Duodenal mucosa (tissue), 2 donors: ENCODE results near the gene TCF7L1.

Experiments
- H3K27ac ChIP-seq: one replicate; pipeline ENCODE4 v1.7.0; 2013; ENCODE audit warnings: low read depth, low read length
- H3K27me3 ChIP-seq, 2 donors: one replicate each; pipeline ENCODE4 v1.7.0; 2013; ENCODE audit warnings: low read length in 2 of 2, control low read depth in 1 of 2; ENCODE audit not compliant: insufficient read depth in 2 of 2, control insufficient read depth in 1 of 2
- H3K36me3 ChIP-seq, 2 donors: one replicate each; pipeline ENCODE4 v1.7.0; 2013; ENCODE audit warnings: low read length in 2 of 2, control low read depth in 1 of 2; ENCODE audit not compliant: insufficient read depth in 2 of 2, control insufficient read depth in 1 of 2
- H3K4me1 ChIP-seq, 2 donors: one replicate each; pipeline ENCODE4 v1.7.0; 2013; ENCODE audit warnings: low read length in 2 of 2, control low read depth in 1 of 2; ENCODE audit not compliant: insufficient read depth in 2 of 2, control insufficient read depth in 1 of 2
- H3K4me3 ChIP-seq, 2 donors: one replicate each; pipeline ENCODE4 v1.7.0; 2013; ENCODE audit warnings: low read length in 2 of 2, low read depth in 1 of 2
- H3K9ac ChIP-seq, 2 donors: one replicate each; pipeline ENCODE4 v1.7.0; 2013; ENCODE audit warnings: low read length in 2 of 2, low read depth in 1 of 2
- H3K9me3 ChIP-seq, 2 donors: one replicate each; pipeline ENCODE4 v1.7.0; 2013; ENCODE audit warnings: low read length in 2 of 2, control low read depth in 1 of 2; ENCODE audit not compliant: control insufficient read depth in 1 of 2

Gene TCF7L1, protein sequence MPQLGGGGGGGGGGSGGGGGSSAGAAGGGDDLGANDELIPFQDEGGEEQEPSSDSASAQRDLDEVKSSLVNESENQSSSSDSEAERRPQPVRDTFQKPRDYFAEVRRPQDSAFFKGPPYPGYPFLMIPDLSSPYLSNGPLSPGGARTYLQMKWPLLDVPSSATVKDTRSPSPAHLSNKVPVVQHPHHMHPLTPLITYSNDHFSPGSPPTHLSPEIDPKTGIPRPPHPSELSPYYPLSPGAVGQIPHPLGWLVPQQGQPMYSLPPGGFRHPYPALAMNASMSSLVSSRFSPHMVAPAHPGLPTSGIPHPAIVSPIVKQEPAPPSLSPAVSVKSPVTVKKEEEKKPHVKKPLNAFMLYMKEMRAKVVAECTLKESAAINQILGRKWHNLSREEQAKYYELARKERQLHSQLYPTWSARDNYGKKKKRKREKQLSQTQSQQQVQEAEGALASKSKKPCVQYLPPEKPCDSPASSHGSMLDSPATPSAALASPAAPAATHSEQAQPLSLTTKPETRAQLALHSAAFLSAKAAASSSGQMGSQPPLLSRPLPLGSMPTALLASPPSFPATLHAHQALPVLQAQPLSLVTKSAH

DNA sequence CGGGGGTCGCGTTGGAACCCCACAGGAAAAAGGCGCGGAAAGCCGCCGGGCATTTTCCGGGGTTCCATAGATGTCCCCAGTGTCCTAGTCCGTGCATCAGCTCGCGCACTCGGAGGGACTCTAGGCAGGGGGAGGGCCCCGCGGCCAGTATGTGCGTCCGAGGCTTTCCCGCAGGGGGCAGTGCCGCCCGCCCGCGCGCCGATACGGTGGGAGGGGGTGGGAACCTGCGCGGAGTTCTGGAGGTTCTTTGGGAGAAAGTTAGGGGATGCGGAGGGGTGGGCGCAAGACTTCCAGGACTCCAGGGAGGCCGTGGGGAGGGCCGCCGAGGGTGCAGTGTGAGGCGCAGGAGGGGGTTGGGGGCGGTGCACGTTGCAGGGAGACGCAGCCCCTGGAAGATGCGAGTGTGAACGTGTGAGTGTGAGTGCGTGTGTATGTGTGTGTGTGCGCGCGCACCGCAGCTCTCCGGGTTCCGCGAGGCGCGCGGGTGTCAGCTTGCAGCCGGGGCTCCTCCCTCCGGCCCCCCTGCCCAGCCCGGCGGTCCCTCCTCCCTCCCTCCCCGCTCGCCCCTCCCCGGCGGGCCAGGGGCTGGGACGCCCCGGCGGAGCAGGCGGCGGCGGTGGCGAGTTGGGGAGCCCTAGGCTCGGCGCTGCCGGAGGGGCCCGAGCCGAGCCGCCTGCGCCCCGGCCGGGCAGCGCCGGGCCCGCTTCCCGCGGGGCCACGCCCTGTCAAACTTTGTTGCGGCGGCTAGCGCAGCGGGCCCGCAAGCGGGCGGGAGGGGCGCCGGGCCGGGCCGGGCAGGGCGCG lies at the start of gene TCF7L1:
TCF7L1 (plus strand) TSS at position 559 of the 804 bp plus-strand sequence. CDS start 293 bp downstream, outside the sequence.
- peaks cover 25 to 27% of the 10 kb centered on the region in 2 donors for H3K27me3 ChIP-seq
- no peaks in the 10 kb centered on the region for H3K9me3 ChIP-seq
- peaks cover 0 to 16% of the 10 kb centered on the region in 2 donors for H3K4me1 ChIP-seq
- H3K9ac ChIP-seq: peak within 1 kb of the TSS; percentile 18 to 23
- no peaks in the 10 kb centered on the region for H3K36me3 ChIP-seq
- peak within 1 kb of the TSS; percentile 64 to 76 for H3K4me3 ChIP-seq
- no peak within 1 kb of the TSS for H3K27ac ChIP-seq

DNA sequence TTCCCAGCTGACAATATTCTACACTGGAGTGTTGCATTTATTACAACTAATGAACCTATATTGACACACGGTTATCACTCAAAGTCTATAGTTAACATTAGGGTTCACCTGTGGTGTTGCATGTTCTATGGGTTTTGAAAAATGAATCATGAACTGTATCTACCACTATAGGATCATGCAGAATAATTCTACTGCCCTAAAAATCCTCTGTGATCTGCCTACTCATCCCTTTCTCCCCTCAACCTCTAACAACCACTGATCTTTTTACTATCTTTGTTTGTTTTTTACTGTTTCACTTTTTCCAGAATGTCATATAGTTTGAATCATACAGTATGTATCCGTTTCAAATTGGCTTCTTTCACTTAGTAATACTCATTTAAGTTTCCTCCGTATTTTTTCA lies 47.6 kb upstream of the TCF7L1 start:
- Histone ChIP-seq H3K27me3 (peaks cover 0 to 6% of the 10 kb centered on the region in 2 donors), H3K9me3 (peaks cover 3 to 7% of the 10 kb centered on the region in 2 donors), H3K4me3 (no peak overlapping the region), H3K9ac (no peak overlapping the region), H3K4me1 (no peaks in the 10 kb centered on the region), H3K36me3 (no peaks in the 10 kb centered on the region), H3K27ac (no peak overlapping the region)

DNA sequence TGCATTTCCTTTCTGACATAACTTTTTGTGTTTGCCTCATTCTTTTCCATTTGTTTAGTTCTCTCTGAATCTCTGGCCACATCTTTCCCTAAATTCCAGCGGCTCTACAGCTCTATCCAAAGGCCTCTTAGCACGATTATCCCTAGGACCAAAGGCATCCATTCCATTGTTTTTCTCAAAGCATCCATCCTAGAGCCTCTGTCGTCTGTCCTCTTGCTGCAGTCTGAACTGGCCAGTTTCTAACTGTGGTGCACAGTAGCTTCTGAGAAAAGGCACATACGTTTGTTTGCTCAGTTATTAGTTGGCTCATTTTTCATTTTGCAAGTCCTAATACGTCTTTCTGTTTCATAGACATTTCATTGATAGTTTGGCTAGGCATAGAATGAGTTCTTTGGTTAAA lies 45.7 kb upstream of the TCF7L1 start:
- Histone ChIP-seq H3K27me3 (no peaks in the 10 kb centered on the region), H3K9me3 (no peaks in the 10 kb centered on the region), H3K4me3 (no peak overlapping the region), H3K36me3 (no peaks in the 10 kb centered on the region), H3K27ac (no peak overlapping the region), H3K4me1 (no peaks in the 10 kb centered on the region), H3K9ac (no peak overlapping the region)

DNA sequence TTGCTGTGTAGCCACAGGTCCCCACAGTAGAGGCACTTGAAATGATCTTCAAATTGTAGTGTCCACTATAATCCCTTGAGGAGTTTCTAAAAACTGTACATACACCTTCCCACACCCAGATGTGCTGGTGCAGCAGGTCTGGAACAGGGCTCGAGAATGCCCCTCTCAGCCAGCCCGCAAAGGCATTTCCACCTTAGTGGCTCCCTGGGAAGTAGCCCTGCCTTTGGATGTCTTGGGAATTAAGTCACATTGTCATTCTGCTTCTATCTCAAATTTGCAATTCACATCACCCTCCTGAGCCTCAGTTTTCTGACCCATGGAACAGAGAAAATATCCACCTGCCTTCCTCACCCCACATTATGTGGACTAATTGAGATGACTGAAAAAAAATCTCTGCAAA lies 44.3 kb upstream of the TCF7L1 start:
- no peaks in the 10 kb centered on the region for H3K4me1 ChIP-seq
- no peaks in the 10 kb centered on the region for H3K36me3 ChIP-seq
- no peak overlapping the region for H3K9ac ChIP-seq
- no peak overlapping the region for H3K4me3 ChIP-seq
- H3K27ac ChIP-seq: no peak overlapping the region
- no peaks in the 10 kb centered on the region for H3K9me3 ChIP-seq
- no peaks in the 10 kb centered on the region for H3K27me3 ChIP-seq

DNA sequence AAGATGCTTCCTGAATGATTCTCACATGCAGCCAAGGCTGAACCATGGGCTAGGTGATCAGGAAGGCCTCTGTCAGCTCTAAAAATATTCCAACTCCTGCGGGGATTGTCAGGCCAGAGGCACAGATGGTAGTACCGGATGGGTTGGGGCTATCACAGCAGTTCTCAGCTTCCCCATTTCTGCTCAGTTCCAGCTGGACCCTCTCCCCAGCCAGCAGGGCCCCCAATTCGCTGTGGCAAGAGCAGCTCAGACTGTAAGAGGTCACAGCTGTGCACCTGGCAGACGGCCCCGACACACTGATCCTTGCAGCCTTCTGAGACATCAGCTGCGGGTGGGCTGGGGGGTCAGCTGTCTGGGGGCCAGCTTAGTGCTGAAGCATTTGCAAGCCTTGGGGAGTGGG lies 43.6 kb upstream of the TCF7L1 start:
- Histone ChIP-seq H3K27ac (no peak overlapping the region), H3K4me3 (no peak overlapping the region), H3K27me3 (no peaks in the 10 kb centered on the region), H3K9me3 (no peaks in the 10 kb centered on the region), H3K4me1 (no peaks in the 10 kb centered on the region), H3K36me3 (no peaks in the 10 kb centered on the region), H3K9ac (no peak overlapping the region)

DNA sequence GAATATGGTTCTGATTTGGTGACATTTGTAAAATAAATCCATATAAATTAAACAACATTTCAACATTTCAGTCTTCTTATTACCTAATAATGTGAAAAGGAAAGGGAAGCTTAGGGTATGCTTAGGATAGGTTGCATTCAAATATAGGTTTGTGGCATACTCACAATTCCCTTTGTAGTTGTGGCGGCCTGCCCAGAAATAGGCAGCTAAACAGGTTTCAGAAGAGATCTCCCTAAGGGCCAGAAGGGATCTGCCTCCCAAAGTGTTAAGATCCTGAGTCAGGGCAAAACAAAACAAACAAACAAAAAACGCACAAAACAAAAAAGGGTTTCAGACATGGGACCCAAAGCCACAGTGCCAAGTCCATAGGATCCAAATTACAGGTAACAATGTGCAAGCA lies 41.4 kb upstream of the TCF7L1 start:
- Histone ChIP-seq H3K9me3 (no peaks in the 10 kb centered on the region), H3K27me3 (no peaks in the 10 kb centered on the region), H3K4me3 (no peak overlapping the region), H3K4me1 (no peaks in the 10 kb centered on the region), H3K36me3 (no peaks in the 10 kb centered on the region), H3K9ac (no peak overlapping the region), H3K27ac (no peak overlapping the region)

DNA sequence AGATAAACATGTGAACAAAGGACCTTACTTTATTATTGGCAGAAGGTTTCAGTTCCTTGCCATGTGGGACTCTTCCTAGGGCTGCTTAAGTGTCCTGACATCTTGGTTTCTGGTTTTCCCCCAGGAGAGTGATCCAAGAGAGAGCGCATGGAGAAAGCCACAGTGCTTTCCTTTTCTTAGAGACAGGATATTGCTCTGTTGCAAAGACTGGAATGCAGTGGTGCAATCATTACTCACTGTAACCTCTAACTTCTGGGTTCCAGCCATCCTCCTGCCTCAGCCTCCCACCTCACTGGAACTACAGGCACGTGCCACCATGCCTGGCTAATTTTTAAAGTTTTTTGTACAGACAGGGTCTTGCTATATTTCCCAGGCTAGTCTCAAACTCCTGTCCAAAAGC lies 38.1 kb upstream of the TCF7L1 start:
- Histone ChIP-seq H3K4me1 (no peaks in the 10 kb centered on the region), H3K27me3 (no peaks in the 10 kb centered on the region), H3K36me3 (no peaks in the 10 kb centered on the region), H3K9me3 (no peaks in the 10 kb centered on the region), H3K27ac (no peak overlapping the region), H3K4me3 (no peak overlapping the region), H3K9ac (no peak overlapping the region)

DNA sequence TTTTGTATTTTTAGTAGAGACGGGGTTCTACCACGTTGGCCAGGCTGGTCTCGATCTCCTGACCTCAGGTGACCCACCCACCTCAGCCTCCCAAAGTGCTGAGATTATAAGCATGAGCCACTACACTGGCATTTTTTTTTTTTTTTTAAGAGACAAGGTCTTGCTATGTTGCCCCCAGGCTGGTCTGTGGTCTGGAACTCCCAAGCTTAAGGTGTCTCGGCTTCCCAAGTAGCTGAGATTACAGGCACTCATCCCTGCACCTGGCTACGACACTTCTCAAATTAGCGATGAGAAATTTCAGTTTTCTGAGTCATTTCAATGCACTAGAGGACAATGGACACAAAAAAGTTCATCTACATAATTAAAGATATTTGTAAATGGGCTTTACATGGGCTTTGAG lies 36.6 kb upstream of the TCF7L1 start:
- Histone ChIP-seq H3K4me1 (no peaks in the 10 kb centered on the region), H3K36me3 (no peaks in the 10 kb centered on the region), H3K27me3 (no peaks in the 10 kb centered on the region), H3K27ac (no peak overlapping the region), H3K9me3 (no peaks in the 10 kb centered on the region), H3K4me3 (no peak overlapping the region), H3K9ac (no peak overlapping the region)

DNA sequence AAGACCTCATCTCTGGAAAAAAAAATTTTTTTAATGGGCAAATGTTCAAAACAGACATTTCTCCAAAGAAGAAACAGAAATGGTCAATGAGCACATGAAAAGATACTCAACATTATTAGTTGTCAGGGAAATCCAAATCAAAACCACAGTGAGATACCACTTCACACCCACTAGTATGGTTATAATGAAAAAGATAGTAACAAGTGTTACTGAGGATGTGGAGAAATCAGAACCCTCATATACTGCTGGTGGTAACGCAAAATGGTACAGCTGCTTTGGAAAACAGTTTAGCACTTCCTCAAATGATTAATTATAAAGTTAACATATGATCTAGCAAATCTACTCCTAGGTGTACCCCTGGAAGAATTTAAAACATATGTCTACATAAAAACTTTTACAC lies 29.0 kb upstream of the TCF7L1 start:
- Histone ChIP-seq H3K27ac (no peak overlapping the region), H3K9ac (no peak overlapping the region), H3K36me3 (no peaks in the 10 kb centered on the region), H3K9me3 (no peaks in the 10 kb centered on the region), H3K4me1 (no peaks in the 10 kb centered on the region), H3K4me3 (no peak overlapping the region), H3K27me3 (no peaks in the 10 kb centered on the region)
